GM18520 (cell line): ENCODE measurements around the gene PACSIN2.

Experiments used
- ATAC-seq: cut with Tn5 transposase; IDR thresholded peaks from one replicate; pipeline ENCODE4 v1.9.1; 2021; ENCODE audit not compliant: unreplicated experiment

PACSIN2 gene

DNA sequence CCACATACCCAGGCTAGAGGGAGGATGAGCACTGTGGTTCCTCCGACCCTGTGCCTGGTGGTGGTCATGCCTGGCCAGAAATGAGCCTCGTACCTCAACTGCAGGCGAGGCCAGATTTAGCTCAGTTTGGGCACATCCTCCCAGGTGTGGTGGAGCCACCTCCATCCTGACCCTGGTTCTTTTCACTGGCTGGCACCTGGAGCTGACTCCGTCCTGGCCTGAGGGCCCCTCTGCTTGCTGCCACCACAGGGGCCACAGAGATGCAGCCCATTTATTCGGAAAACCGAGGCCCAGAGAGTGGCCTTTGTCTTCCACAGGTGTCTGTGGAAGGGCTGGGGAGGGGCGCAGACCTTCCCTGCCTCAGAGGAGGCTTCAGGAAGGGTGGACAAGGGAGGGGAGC lies 148.8 kb downstream of the PACSIN2 start:
- ATAC-seq, result no peak

DNA sequence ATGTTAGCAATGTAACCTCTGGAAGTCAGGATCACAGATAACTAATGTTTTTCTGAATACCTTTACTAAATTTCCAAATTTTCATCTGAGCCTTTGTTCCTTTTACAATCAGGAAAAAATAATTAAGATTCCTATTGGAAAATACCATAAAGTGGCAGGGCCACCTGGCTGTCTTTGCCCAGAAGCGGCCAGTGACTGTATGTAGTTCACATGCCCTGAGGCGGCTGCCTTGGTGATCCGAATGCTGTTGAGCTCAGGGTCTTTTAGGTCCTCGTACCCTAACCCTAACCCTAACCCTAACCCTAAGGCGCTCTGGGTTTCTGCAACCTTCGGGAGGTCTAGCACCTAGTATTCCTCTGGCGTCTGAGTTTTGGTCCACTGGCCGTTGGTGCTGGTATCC lies 149.4 kb downstream of the PACSIN2 start:
- no peak for ATAC-seq

DNA sequence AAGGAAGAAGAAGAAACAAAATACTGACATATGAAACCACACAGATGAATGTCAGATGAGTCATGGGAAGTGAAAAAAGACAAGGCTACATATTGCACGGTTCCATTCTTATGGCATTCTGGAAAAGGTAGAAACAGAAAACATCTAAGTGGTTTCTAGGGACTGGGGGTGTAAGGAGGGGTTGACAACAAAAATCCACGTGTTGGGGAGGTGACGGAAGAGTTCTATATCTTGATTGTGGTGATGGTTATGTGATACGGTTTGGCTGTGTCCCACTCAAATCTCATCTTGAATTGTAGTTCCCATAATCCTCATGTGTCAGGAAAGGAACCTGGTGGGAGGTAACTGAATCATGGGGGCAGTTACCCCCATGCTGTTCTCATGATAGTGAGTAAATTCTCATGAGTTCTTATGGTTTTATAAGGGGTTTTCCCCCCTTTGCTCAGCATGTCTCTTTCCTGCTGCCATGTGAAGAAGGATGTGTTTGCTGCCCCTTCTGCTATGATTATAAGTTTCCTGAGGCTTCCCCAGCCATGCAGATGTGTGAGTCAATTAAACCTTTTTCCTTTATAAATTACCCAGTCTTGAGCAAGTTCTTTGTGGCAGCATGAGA lies 151.5 kb downstream of the PACSIN2 start:
- no peak for ATAC-seq

DNA sequence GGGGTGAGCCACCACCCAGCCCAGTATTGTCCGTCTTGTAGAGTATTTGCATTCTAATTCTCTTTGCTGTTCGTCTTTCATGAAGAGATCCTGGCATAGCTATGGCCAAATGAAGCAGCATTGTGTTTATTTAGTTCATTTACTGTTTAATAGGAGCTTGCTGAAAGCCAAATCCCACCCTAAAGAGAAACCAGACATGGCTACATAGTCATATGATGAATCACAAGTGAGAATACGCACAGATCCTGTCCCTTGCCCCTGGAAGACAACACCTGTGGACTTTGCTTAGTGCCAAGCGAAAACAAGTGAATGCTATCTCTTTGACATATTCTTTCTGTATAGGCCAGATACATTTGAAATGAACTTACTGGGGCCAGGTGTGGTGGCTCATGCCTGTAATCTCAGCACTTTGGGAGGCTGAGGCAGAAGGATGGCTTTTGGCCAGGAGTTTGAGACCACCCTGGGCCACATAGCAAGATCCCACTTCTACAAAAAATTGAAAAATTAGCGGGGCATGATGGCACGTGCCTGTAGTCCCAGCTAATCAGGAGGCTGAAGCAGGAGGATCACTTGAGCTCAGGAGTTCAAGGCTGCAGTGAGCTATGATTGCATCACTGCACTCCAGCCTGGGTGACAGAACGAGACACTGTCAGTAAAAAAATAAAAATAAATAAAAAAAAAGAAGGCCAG lies 152.8 kb downstream of the PACSIN2 start:
- no peak for ATAC-seq

GRCh38 chr22:42860968-42861367 lies 154.0 kb downstream of the PACSIN2 start:
- ATAC-seq, result no peak

GRCh38 chr22:42857845-42858481 lies 157.0 kb downstream of the PACSIN2 start:
- no peak for ATAC-seq

DNA sequence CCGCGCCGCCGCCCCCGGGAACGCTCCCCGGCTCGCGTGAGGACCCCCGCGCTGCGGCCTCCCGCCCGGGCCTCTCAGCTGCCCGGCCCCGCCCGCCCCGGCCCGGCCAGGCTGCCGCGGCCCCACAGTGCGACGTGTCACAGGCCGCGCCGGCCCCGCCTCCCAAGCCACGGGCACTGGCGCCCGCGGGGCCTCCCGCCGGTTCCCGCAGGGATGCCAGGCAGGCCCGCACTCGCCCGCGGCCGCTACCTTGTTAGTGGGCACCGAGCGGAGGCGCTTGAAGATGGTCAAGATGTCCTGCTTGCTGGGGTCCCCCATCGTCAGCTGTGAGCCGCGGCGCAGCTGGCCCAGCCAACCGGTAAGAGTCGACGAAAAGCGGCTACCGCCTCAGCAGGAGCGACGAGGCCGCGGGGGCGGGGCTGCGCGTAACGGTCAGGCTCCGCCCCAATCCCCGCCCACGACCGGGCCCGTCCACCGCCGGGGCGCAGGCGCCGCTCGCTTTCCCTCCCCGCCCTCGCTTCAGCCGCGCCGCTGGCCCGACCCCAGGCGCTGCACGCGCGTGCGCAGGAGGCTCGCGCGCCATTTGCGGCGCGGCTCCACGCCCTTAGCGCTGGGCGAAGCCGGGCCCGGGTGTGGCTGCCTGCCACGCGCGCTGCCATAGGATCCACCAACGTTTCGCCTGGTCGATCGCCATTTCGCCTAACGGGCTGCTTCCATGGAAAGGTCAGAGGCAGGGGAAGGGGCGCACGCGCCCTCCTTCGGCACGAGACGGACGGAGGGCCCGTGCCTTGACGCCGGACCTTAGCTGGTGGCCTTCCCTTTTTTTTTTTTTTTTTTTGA lies 157.9 kb downstream of the PACSIN2 start, which contains the start of gene ARFGAP3:
ARFGAP3 (minus strand) TSS at position 409 of the 840 bp plus-strand sequence; CDS start at position 318, 91 bp downstream.
- peak; percentile 77 for ATAC-seq

DNA sequence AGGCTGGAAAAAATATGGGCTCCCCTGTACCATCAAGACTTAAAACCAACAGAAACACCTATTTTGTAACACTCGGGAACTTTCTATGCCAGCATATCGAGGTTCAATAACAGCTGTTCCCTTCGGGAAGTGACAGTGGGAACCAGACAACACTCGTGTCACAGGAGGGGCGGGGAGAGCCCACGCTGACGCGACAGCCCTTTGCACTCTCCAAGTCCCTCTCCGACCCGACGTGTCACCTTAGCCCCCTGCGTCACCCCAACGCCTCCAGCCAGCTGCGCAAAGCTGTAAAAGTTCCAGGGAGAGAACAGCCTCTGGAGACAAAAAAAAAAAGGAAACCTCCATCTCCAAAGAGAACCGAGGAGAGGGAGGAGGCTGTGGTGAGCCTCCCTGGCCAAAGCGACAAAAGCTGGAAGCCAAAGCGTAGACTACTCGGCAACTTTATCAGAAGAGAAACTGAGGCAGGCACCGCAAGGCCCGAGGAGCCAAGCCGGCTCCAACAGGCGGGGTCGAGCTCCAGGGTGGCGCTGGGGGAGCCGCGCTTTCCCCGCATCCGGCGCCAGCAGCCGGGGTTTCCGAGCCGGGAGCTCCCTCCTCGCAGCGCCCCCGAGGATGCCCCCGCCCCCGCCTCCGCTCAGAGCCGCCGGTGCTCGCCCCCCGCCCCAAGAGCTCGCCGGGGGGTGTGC lies 158.6 kb downstream of the PACSIN2 start:
- ATAC-seq, result no peak

GRCh38 chr22:42855721-42856120 lies 159.2 kb downstream of the PACSIN2 start:
- no peak for ATAC-seq

DNA sequence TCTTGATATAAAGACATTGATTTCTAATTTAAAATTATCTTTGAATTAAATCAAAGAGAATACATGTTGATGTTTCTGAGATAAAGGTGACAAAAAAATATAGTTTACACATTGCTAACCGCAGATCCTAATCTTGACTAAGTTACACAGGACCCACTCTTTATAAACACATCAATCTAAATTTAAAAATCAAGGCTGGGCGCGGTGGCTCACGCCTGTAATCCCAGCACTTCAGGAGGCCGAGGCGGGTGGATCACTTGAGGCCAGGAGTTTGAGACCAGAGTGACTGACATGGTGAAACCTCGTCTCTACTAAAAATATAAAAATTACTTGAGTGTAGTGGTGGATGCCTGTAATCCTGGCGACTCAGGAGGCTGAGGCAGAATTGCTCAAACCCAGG lies 159.7 kb downstream of the PACSIN2 start:
- no peak for ATAC-seq

GRCh38 chr22:42848941-42849550 lies 165.9 kb downstream of the PACSIN2 start:
- no peak for ATAC-seq

DNA sequence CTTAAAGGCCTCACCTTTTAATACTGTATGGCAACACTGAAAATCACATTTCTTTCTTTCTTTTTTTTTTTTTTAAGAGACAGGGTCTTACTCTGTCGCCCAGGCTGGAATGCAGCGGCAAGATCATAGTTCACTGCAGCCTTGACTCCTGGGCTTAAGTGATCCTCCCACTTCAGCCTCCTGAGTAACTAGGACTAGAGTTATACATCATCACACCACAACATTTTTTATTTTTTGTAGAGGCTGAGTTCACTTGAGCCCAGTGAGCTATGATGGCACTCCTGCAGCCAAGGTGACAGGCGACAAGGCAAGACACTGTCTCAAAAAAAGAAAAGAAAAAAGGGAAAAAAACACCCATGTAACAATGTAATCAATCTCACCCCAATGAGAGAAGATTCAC lies 167.8 kb downstream of the PACSIN2 start:
- ATAC-seq, result no peak

DNA sequence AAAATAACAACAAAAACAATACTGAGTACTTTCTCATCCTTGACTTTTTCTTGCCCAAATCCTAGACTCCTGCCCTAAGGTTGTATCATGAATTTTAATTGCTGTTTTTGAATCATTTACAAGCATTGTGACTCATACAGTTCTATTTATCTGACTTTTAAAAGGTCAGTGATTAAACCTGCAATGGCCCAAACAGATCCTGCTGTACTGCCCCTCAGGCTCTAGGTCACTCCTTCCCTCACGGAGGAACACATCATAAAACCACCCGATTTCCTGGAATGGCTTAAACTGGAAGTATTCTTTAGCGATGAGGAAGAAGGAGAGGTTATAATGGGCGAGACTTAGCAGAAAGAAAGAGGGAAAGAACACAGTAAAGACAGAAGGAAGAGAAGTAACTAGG lies 170.2 kb downstream of the PACSIN2 start:
- ATAC-seq, result no peak

DNA sequence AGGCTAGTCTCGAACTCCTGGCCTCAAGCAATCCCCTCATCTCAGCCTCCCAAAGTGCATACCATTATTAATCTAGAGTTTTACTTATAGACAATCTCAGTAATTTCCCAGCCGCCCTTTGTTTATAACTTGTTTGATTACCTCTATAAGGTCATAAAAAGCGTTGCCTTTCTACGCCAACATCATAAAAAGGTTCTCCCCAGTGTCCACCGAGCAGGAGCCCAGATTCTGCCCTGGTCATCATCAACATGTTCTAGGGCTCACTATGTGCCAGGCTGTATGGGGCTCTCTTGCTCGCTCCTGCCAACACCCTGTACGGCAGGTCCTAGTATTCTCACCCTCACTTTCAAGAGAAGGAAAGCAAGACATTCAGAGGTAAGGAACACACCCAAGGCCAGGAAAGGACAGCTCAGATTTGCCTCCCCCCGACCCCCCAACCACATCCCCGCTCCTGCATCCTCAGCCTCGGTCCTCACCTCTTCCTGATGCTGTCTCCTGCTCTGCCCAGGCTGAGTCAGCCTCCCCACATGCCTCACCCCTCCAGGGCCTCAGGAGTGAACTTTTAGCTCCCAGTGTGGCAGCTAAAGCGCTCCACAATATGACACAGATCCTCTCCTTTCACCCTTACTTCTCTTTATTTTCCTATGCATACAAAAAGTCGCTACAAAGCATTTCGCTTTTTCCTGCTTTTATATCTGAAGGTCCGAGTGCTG lies 172.1 kb downstream of the PACSIN2 start:
- no peak for ATAC-seq

DNA sequence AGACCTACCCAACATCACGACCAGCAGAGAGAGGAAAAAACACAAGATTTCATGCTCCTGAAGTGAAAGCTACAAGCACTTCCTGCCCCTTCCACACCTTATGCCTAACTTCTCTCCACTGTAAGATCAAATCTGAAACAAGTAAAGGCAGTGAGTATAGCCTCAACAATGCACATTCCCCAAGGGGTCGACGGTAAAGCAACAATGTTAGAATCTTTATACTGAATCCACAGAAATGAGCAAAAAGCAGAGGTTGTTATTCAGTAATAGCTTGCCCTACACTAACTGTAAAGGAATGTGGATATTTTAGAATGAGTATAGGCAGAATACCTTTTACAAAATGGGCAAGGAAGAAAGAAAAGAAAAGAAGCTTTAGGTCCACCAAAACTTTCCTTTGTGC lies 173.5 kb downstream of the PACSIN2 start:
- ATAC-seq, result no peak

DNA sequence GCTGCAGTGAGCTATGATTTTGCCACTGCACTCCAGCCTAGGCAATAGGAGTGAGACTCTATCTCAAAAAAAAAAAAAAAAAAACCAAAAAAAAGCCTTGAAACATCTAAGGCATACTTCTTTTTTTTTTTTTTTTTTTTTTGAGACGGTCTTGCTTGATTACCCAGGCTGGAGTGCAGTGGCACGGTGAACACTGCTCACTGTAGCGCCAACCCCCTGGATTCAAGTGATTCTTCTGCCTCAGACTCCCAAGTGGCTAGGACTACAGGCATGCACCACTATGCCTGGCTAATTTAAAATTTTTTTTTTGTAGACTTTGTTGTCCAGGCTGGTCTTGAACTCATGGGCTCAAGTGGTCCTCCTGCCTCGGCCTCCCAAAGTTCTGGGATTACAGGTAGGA lies 177.4 kb downstream of the PACSIN2 start:
- no peak for ATAC-seq

- no peak for ATAC-seq
Observed at GRCh38 chr22:42836026-42836425, 178.9 kb downstream of the PACSIN2 start.

- no peak for ATAC-seq
Observed at GRCh38 chr22:42834177-42834949, 180.6 kb downstream of the PACSIN2 start.

DNA sequence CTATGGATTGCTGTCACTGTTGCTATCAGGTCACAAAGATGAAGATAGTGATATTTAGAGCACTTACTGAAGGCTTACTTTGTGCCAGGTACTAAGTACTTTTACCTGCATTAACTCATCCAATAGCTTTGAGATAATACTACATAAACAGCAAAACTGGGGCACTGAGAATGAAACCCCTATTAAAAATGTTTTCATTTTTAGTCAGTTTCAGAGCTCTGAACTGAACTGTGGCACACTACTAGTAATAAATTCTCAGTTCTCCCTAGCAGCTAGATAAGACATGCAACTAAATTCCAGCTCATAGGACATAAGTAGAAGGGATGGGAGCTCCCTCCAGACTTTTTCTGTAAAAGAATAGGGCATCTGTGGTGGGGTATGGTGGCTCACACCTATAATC lies 181.8 kb downstream of the PACSIN2 start:
- no peak for ATAC-seq
